ENCODE measurements around the gene JARID2. TPM values are rescaled to one million over a fixed set of nuclear protein-coding genes. Genes with fewer than 3 reads are reported as not detected.
A peak's percentile ranks its signal among the peaks of the same experiment; 100 is the strongest.

JARID2 gene
- total and polyA plus RNA-seq, 8 donors = 2.4 to 42.6 (median 11.5) TPM

GRCh38 chr6:15239616-15240364 is 6.1 kb upstream of the JARID2 start:
- TF ChIP-seq CTCF (IDR thresholded peaks at IDR 0.05) (no peak), POLR2A (IDR thresholded peaks at IDR 0.05) (no peak), POLR2AphosphoS5 (IDR thresholded peaks at IDR 0.05) (no peak), EP300 (IDR thresholded peaks at IDR 0.05) (no peak)
- Histone ChIP-seq H3K4me3 (no peak overlapping the region), H3K9me3 (no peaks in the 10 kb centered on the region), H3K36me3 (no peaks in the 10 kb centered on the region), H3K27ac (no peak overlapping the region), H3K27me3 (no peaks in the 10 kb centered on the region), H3K4me1 (peaks cover 0 to 30% (median 16%) of the 10 kb centered on the region in 4 donors)
- WGBS, 5 donors = 27 to 30% (median 27%) methylated on average over 5 of the region's 5 CpGs
- no peak for DNase-seq
- intact Hi-C loops (cut with DNase I; ENCODE audit: low total_unique reads) = no loop called here

- intact Hi-C loops (cut with DNase I; ENCODE audit: low total_unique reads) = no loop called here
- Histone ChIP-seq H3K4me1 (peaks cover 0 to 38% (median 20%) of the 10 kb centered on the region in 4 donors), H3K27ac (no peak overlapping the region)
Measured at GRCh38 chr6:15242503-15242902, 3.4 kb upstream of the JARID2 start.

GRCh38 chr6:15242937-15243614 is 2.8 kb upstream of the JARID2 start:
- 85 to 100% (median 89%) methylated on average over 1 of the region's 1 CpG for WGBS, 5 donors
- TF ChIP-seq EP300 (IDR thresholded peaks at IDR 0.05) = no peak
- TF ChIP-seq POLR2AphosphoS5 (IDR thresholded peaks at IDR 0.05) = no peak
- TF ChIP-seq CTCF (IDR thresholded peaks at IDR 0.05) = no peak
- no peak for TF ChIP-seq POLR2A (IDR thresholded peaks at IDR 0.05)
- intact Hi-C loops (cut with DNase I; ENCODE audit: low total_unique reads) = no loop called here
- H3K4me3 ChIP-seq = no peak overlapping the region
- H3K4me1 ChIP-seq = peaks cover 0 to 38% (median 20%) of the 10 kb centered on the region in 4 donors
- no peaks in the 10 kb centered on the region for H3K27me3 ChIP-seq
- no peaks in the 10 kb centered on the region for H3K9me3 ChIP-seq
- DNase-seq = no peak
- peak overlapping the region in 3 of 5 donors; percentile 2 to 98 (median 9) for H3K27ac ChIP-seq
- H3K36me3 ChIP-seq = no peaks in the 10 kb centered on the region

More at GRCh38 chr6:15242503-15242902, 3.4 kb upstream of the JARID2 start:
- no peaks in the 10 kb centered on the region for H3K36me3 ChIP-seq
- H3K27me3 ChIP-seq = no peaks in the 10 kb centered on the region
- DNase-seq = no peak
- no peaks in the 10 kb centered on the region for H3K9me3 ChIP-seq
- WGBS, 5 donors = 82 to 93% (median 85%) methylated on average over 2 of the region's 2 CpGs
- H3K4me3 ChIP-seq = no peak overlapping the region
- no peak for TF ChIP-seq POLR2A (IDR thresholded peaks at IDR 0.05)
- TF ChIP-seq POLR2AphosphoS5 (IDR thresholded peaks at IDR 0.05) = no peak
- no peak for TF ChIP-seq EP300 (IDR thresholded peaks at IDR 0.05)
- no peak for TF ChIP-seq CTCF (IDR thresholded peaks at IDR 0.05)

GRCh38 chr6:15243910-15244619 is 1.8 kb upstream of the JARID2 start:
- peak overlapping the region in 4 of 5 donors; percentile 92 to 98 (median 97) for H3K27ac ChIP-seq
- H3K27me3 ChIP-seq = no peaks in the 10 kb centered on the region
- peaks cover under 1 to 40% (median 21%) of the 10 kb centered on the region in 4 donors for H3K4me1 ChIP-seq
- 74 to 81% (median 79%) methylated on average over 27 of the region's 27 CpGs for WGBS, 5 donors
- no peak for DNase-seq
- H3K4me3 ChIP-seq = peak overlapping the region; percentile 79 to 89 (median 84)
- no peaks in the 10 kb centered on the region for H3K36me3 ChIP-seq
- intact Hi-C loops (cut with DNase I; ENCODE audit: low total_unique reads) = no loop called here
- H3K9me3 ChIP-seq = no peaks in the 10 kb centered on the region
- no peak for TF ChIP-seq CTCF (IDR thresholded peaks at IDR 0.05)
- no peak for TF ChIP-seq EP300 (IDR thresholded peaks at IDR 0.05)
- no peak for TF ChIP-seq POLR2AphosphoS5 (IDR thresholded peaks at IDR 0.05)
- TF ChIP-seq POLR2A (IDR thresholded peaks at IDR 0.05) = no peak
